Cerebellar nuclear complex (tissue), 1 donor: ENCODE data around the gene SYTL5.
"Not testable (repeated sequence)": the region's sequence is repeated elsewhere in the genome, so short reads cannot be mapped to it uniquely, and the experiment has no call there.

Source experiments
- DNase-seq, 2 experiments: peaks; one replicate each; lab custom pipeline; 2025; lab: John Stamatoyannopoulos, UW

The SYTL5 gene

GRCh38 chrX:38006291-38006690 lies at the start of gene SYTL5:
TSS of gene SYTL5 (plus strand) at chrX:38006553. CDS start at chrX:38033890, 27,337 bp downstream.
- no peak for DNase-seq

- DNase-seq: no peak
Measured at GRCh38 chrX:37958525-37959211, 47.7 kb upstream of the SYTL5 start.

GRCh38 chrX:37959212-37960021 lies 46.9 kb upstream of the SYTL5 start:
- no peak for DNase-seq

GRCh38 chrX:37961118-37961517 lies 45.2 kb upstream of the SYTL5 start:
- DNase-seq: no peak

GRCh38 chrX:37967714-37968113 lies 38.6 kb upstream of the SYTL5 start:
- no peak for DNase-seq

GRCh38 chrX:37975421-37975820 lies 30.9 kb upstream of the SYTL5 start:
- DNase-seq: no peak

- no peak for DNase-seq
Measured at GRCh38 chrX:37976153-37976552, 30.2 kb upstream of the SYTL5 start.

- no peak for DNase-seq
Measured at GRCh38 chrX:37984880-37985279, 21.5 kb upstream of the SYTL5 start.

GRCh38 chrX:37986893-37987292 lies 19.5 kb upstream of the SYTL5 start:
- DNase-seq: no peak

- DNase-seq: no peak
Measured at GRCh38 chrX:37989304-37989703, 17.0 kb upstream of the SYTL5 start.

GRCh38 chrX:37991303-37991702 lies 15.1 kb upstream of the SYTL5 start:
- not testable (repeated sequence) for DNase-seq

- no peak for DNase-seq
Measured at GRCh38 chrX:37993176-37993575, 13.2 kb upstream of the SYTL5 start.

- no peak for DNase-seq
Measured at GRCh38 chrX:37993837-37994619, 12.3 kb upstream of the SYTL5 start.

- no peak for DNase-seq
Measured at GRCh38 chrX:37995428-37995827, 10.9 kb upstream of the SYTL5 start.

- no peak for DNase-seq
Measured at GRCh38 chrX:37997096-37997495, 9.3 kb upstream of the SYTL5 start.

- DNase-seq: no peak
Measured at GRCh38 chrX:37998586-37999262, 7.6 kb upstream of the SYTL5 start.

- no peak for DNase-seq
Measured at GRCh38 chrX:38000706-38001105, 5.6 kb upstream of the SYTL5 start.

GRCh38 chrX:38004046-38004445 lies 2.3 kb upstream of the SYTL5 start:
- no peak for DNase-seq

GRCh38 chrX:38006778-38007177 lies 425 bp downstream of the SYTL5 start:
- DNase-seq: no peak

- no peak for DNase-seq
Measured at GRCh38 chrX:38008658-38009057, 2.3 kb downstream of the SYTL5 start.

- no peak for DNase-seq
Measured at GRCh38 chrX:38009641-38010040, 3.3 kb downstream of the SYTL5 start.
